Activated CD8-positive, alpha-beta T cell treated with anti-CD3 and anti-CD28 coated beads, Interleukin-2, amount 10 ng/mL, durations not matched to agents 7 days and 5 days (primary cell): ENCODE data around the gene MSLN. TPM values are rescaled to one million over a fixed set of nuclear protein-coding genes. Genes with fewer than 3 reads are reported as not detected.
"Not testable (repeated sequence)": the region's sequence is repeated elsewhere in the genome, so short reads cannot be mapped to it uniquely, and the experiment has no call there.

Source experiments
- ATAC-seq: fragments of 150-1000 bp; cut with Tn5 transposase; one replicate; pipeline ENCODE4 v1.10.0; 2021; ENCODE audit warnings: moderate library complexity
- CTCF ChIA-PET: fragments of 350-600 bp; sonication (Branson Sonifier 250); formaldehyde crosslinking; loops from one replicate; lab custom pipeline; 2021; ENCODE audit warnings: antibody characterized with exemption; lab: Charles Lee
- POLR2A ChIA-PET: fragments of 350-600 bp; sonication (Branson Sonifier 250); formaldehyde crosslinking; loops from one replicate; lab custom pipeline; 2021; ENCODE audit warnings: antibody characterized with exemption; lab: Charles Lee
- DNase-seq: peaks from one replicate; pipeline ENCODE4 v3.0.0-alpha.2; 2020
- H3K27ac Mint-ChIP-seq: one replicate; pipeline ENCODE4 v1.8.0; 2021; ENCODE audit warnings: mild to moderate bottlenecking, mixed read lengths
- H3K27me3 Mint-ChIP-seq: one replicate; pipeline ENCODE4 v1.8.0; 2021; ENCODE audit warnings: low read depth, mixed read lengths
- H3K36me3 Mint-ChIP-seq: one replicate; pipeline ENCODE4 v1.8.0; 2021; ENCODE audit warnings: low read depth, mixed read lengths
- H3K4me1 Mint-ChIP-seq: one replicate; pipeline ENCODE4 v1.8.0; 2021; ENCODE audit warnings: low read depth, mixed read lengths
- H3K4me3 Mint-ChIP-seq: one replicate; pipeline ENCODE4 v1.8.0; 2021; ENCODE audit warnings: mild to moderate bottlenecking, mixed read lengths
- H3K9me3 Mint-ChIP-seq: one replicate; pipeline ENCODE4 v1.8.0; 2022; ENCODE audit warnings: mixed read lengths; ENCODE audit not compliant: insufficient read depth
- total RNA-seq, 2 experiments: library from RNA; stranded (reverse); gene quantifications; one replicate each; pipeline ENCODE4 v1.2.3, GENCODE V29; 2021

Gene MSLN
- total RNA-seq, result not detected

DNA sequence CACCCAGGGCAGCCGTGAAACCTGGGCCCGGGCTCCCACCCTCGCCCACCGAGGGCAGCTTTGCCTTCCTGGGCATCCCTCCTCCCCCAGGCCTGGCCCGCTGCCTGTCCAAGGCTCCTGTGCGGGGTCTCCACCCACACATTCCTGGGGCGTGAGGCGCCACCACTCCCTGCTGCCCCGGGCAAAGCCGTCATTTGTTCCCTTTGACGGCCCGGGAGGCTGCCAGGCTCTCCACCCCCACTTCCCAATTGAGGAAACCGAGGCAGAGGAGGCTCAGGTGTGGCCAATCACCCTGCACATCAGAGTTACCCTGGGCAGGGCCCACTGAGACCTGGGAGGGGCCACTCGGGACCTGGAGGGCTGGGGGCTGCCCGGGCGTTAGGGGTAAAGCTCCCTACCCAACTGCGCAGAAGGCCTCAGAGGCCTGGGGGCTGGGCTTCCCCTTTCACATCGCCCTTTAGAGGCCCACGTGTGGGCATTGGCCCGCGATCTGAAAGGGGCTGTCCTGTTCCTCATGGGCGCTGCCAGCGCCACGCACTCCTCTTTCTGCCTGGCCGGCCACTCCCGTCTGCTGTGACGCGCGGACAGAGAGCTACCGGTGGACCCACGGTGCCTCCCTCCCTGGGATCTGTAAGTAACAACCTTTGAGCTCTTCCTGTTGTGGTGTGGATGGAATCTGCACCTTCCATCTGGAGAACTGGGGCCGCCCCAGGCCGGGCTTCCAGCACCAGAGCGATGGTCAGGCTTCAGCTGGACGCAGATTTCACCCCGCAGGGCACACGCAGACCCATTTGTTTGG lies at the start of gene MSLN:
Gene MSLN (plus strand): TSS at position 190 of the 799 bp plus-strand sequence. CDS start 1,947 bp downstream, outside the sequence.
- Mint-ChIP-seq H3K4me3 (no peak within 1 kb of the TSS), H3K27ac (no peak within 1 kb of the TSS), H3K27me3 (peaks cover 4% of the 10 kb centered on the region), H3K4me1 (peaks cover 5% of the 10 kb centered on the region), H3K9me3 (no peaks in the 10 kb centered on the region), H3K36me3 (no peaks in the 10 kb centered on the region)
- ChIA-PET POLR2A (no interaction called here), CTCF (no interaction called here)
- ATAC-seq (no peak), DNase-seq (no peak)

DNA sequence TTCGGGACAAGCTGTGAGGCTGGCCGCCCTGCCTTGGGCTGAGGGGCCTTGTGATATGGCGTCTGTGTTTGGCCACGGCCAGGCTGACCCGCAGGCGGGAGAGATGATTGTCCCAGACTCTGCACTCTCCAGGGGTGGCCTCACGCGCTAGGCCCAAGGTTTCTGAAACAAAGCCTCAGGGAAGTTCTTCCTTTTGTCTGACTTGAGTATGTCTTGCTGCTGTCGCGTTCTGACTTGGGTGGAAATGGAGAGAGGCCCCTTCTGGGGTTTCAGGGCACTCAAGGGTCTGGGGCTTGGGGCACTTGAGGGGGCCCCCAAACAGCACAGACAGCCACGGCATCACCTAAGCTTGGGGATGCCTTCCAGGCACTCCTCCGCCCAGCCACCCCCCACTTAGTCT lies 49.5 kb upstream of the MSLN start:
- Mint-ChIP-seq H3K9me3 (no peaks in the 10 kb centered on the region), H3K4me1 (peaks cover 9% of the 10 kb centered on the region), H3K27ac (no peak overlapping the region), H3K36me3 (no peaks in the 10 kb centered on the region), H3K4me3 (no peak overlapping the region), H3K27me3 (peaks cover 26% of the 10 kb centered on the region)
- ChIA-PET CTCF (interaction anchor here (3.7 kb wide), 1 partner anchor 74 kb away, joined by 51 read pairs; the partner anchor contains the start of genes CHTF18 and RPUSD1), POLR2A (no interaction called here)
- ATAC-seq (no peak), DNase-seq (no peak)

- H3K9me3 Mint-ChIP-seq, result no peaks in the 10 kb centered on the region
- ATAC-seq (peak; percentile 65), DNase-seq (peak; percentile 85)
- H3K27ac Mint-ChIP-seq, result no peak overlapping the region
- peaks cover 11% of the 10 kb centered on the region for H3K4me1 Mint-ChIP-seq
- no peaks in the 10 kb centered on the region for H3K36me3 Mint-ChIP-seq
- H3K27me3 Mint-ChIP-seq, result peaks cover 24% of the 10 kb centered on the region
- no peak overlapping the region for H3K4me3 Mint-ChIP-seq
- POLR2A ChIA-PET, result no interaction called here
- CTCF ChIA-PET, result interaction anchor here (0.7 to 3.7 kb wide), 19 partner anchors 9 to 345 kb away, joined by 3 to 51 read pairs (median 4); partner anchors contain the start of genes ANTKMT, CHTF18, CIAO3 and RPUSD1
Measured at GRCh38 chr16:711548-712320, 48.8 kb upstream of the MSLN start.

DNA sequence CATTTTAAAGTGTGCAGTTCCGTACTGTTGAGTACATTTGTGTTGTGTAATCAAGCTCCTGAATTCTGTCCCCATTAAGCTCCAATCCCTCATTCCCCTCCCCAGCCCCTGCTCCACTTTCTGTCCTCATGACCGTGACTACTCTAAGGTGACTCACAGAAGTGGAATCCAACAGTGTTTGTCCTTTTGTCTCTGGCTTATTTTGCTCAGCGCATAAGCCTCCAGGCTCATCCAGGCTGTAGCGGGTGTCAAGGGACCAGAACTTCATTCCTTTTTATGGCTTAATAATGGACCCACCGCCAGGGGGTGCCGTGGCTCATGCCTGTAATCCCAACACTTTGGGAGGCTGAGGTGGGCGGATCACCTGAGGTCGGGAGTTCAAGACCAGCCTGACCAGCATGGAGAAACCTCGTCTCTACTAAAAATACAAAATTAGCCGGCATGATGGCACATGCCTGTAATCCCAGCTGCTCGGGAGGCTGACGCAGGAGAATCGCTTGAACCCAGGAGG lies 47.7 kb upstream of the MSLN start:
- ATAC-seq, POLR2A ChIA-PET, H3K4me3 Mint-ChIP-seq, H3K36me3 Mint-ChIP-seq, H3K27ac Mint-ChIP-seq, H3K9me3 Mint-ChIP-seq: not testable (repeated sequence)
- peaks cover 16% of the 10 kb centered on the region for H3K27me3 Mint-ChIP-seq
- CTCF ChIA-PET, result interaction anchor here (0.7 to 3.7 kb wide), 18 partner anchors 8 to 344 kb away, joined by 3 to 51 read pairs (median 4); partner anchors contain the start of genes ANTKMT, CHTF18, CIAO3 and RPUSD1
- peak; percentile 61 for DNase-seq
- H3K4me1 Mint-ChIP-seq, result peaks cover 11% of the 10 kb centered on the region

- Mint-ChIP-seq H3K9me3 (no peaks in the 10 kb centered on the region), H3K27me3 (peaks cover 10% of the 10 kb centered on the region), H3K4me1 (peaks cover 16% of the 10 kb centered on the region), H3K4me3 (no peak overlapping the region), H3K36me3 (no peaks in the 10 kb centered on the region), H3K27ac (no peak overlapping the region)
- ATAC-seq (no peak), DNase-seq (no peak)
- ChIA-PET POLR2A (interaction anchor here (1.5 kb wide), 1 partner anchor 24 kb away, joined by 6 read pairs; the partner anchor contains the start of gene WDR24), CTCF (interaction anchor here (1.1 kb wide), 1 partner anchor 71 kb away, joined by 4 read pairs; no protein-coding TSS in a partner anchor)
Measured at GRCh38 chr16:714079-714478, 46.5 kb upstream of the MSLN start.

DNA sequence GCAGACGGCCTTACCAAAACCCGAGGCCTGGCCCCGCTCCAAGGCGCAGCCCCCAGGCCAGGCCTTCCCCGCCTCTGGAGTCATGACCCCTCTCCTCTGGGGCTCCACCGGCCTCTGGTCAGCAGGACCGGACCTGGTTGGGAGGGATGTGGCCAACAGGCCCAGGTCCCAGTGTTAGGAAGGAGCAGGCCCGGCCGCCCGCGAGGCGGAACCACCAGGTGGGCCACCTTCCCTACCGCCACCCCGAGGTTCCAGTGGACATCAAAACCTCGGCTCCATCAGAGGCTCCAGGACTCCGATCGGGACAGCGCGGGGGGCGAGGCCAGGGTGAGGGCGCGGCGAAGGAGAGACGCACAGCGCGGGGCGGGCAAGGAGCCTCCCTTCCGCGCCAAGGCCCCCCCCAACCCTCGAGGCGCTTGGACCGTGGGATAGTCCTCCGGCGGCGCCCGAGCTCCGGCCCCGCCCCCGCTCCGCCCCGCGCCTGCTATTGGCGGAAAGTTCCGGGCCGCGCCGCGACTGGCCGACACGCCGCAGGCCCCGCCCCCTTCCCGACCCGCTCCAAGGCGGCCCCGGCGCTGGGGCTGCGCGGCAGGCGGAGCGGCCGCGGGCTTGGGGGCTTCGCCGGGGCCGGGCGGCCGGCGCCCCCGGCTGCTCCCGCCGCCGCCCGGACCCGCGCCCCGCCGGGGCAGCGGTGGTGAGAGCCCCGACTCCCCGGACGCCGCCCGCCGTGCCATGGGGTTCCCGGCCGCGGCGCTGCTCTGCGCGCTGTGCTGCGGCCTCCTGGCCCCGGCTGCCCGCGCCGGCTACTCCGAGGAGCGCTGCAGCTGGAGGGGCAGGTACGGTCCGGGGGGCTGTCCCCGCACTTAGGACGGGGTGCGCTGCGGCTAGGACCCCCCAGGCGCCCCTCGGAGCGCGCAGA lies 45.7 kb upstream of the MSLN start, which contains the start of gene METRN:
Gene METRN (plus strand): TSS at position 561 of the 919 bp plus-strand sequence. CDS start 172 bp downstream, at position 733.
- Mint-ChIP-seq H3K36me3 (no peaks in the 10 kb centered on the region), H3K4me3 (peak within 1 kb of the TSS; percentile 43), H3K4me1 (peaks cover 23% of the 10 kb centered on the region), H3K27ac (no peak within 1 kb of the TSS), H3K27me3 (peaks cover 7% of the 10 kb centered on the region), H3K9me3 (no peaks in the 10 kb centered on the region)
- peak; percentile 91 for DNase-seq
- ChIA-PET POLR2A (interaction anchor here (1.0 to 2.3 kb wide), 4 partner anchors 10 to 24 kb away, joined by 3 to 6 read pairs (median 6); partner anchors contain the start of gene WDR24), CTCF (interaction anchor here (1.0 to 2.1 kb wide), 5 partner anchors 18 to 74 kb away, joined by 3 to 6 read pairs (median 3); partner anchors contain the start of genes CHTF18 and RPUSD1)
- peak; percentile 89 for ATAC-seq

- Mint-ChIP-seq H3K36me3 (no peaks in the 10 kb centered on the region), H3K4me1 (peaks cover 31% of the 10 kb centered on the region), H3K9me3 (no peaks in the 10 kb centered on the region), H3K4me3 (peak overlapping the region; percentile 43), H3K27ac (no peak overlapping the region), H3K27me3 (peaks cover 7% of the 10 kb centered on the region)
- ChIA-PET CTCF (interaction anchor here (0.8 to 2.1 kb wide), 12 partner anchors 8 to 73 kb away, joined by 3 to 9 read pairs (median 3); partner anchors contain the start of genes CHTF18, CIAO3 and RPUSD1), POLR2A (interaction anchor here (0.6 to 2.3 kb wide), 6 partner anchors 11 to 33 kb away, joined by 3 to 6 read pairs (median 4); partner anchors contain the start of gene WDR24)
- ATAC-seq, result peak; percentile 17
- no peak for DNase-seq
Measured at GRCh38 chr16:715477-716199, 44.9 kb upstream of the MSLN start.

GRCh38 chr16:716200-716568 lies 44.4 kb upstream of the MSLN start:
- Mint-ChIP-seq H3K36me3 (no peaks in the 10 kb centered on the region), H3K4me1 (peaks cover 32% of the 10 kb centered on the region), H3K9me3 (no peaks in the 10 kb centered on the region), H3K27ac (no peak overlapping the region), H3K27me3 (peaks cover 7% of the 10 kb centered on the region), H3K4me3 (peak overlapping the region; percentile 43)
- ATAC-seq, result no peak
- CTCF ChIA-PET, result interaction anchor here (0.8 to 2.1 kb wide), 9 partner anchors 8 to 72 kb away, joined by 3 to 9 read pairs (median 3); partner anchors contain the start of genes CHTF18, CIAO3 and RPUSD1
- POLR2A ChIA-PET, result interaction anchor here (0.6 to 2.3 kb wide), 4 partner anchors 12 to 33 kb away, joined by 3 to 6 read pairs (median 4); partner anchors contain the start of gene WDR24
- no peak for DNase-seq

GRCh38 chr16:716768-717325 lies 43.7 kb upstream of the MSLN start:
- ATAC-seq (no peak), DNase-seq (no peak)
- Mint-ChIP-seq H3K4me3 (no peak overlapping the region), H3K4me1 (peaks cover 30% of the 10 kb centered on the region), H3K27ac (no peak overlapping the region), H3K27me3 (peaks cover 7% of the 10 kb centered on the region), H3K36me3 (no peaks in the 10 kb centered on the region), H3K9me3 (no peaks in the 10 kb centered on the region)
- ChIA-PET CTCF (interaction anchor here (1.2 to 1.9 kb wide), 5 partner anchors 9 to 40 kb away, joined by 3 to 9 read pairs (median 3); partner anchors contain the start of gene CIAO3), POLR2A (interaction anchor here (1.4 to 2.3 kb wide), 2 partner anchors 15 to 27 kb away, joined by 4 to 6 read pairs; partner anchors contain the start of gene WDR24)
